ENCODE results near the gene SYNE2. TPM values are rescaled to one million over a fixed set of nuclear protein-coding genes. Genes with fewer than 3 reads are reported as not detected.

The SYNE2 gene
- total RNA-seq, 1 donor from 2014 or later: 105 TPM

- Histone ChIP-seq H3K79me2 (ENCODE audit: low read depth) (peaks cover 83% of the 10 kb centered on the region), H3K9ac (no peak overlapping the region), H3K4me3 (no peak overlapping the region), H2AFZ (replicated peaks) (no peak overlapping the region), H3K9me3 (ENCODE audit: low read depth) (no peaks in the 10 kb centered on the region), H3K4me1 (no peaks in the 10 kb centered on the region), H3K27ac (no peak overlapping the region), H4K20me1 (ENCODE audit: low read depth) (peaks cover 6% of the 10 kb centered on the region), H3F3A (ENCODE audit: low read depth) (no peaks in the 10 kb centered on the region), H3K27me3 (no peaks in the 10 kb centered on the region), H3K36me3 (no peaks in the 10 kb centered on the region), H3K4me2 (no peak overlapping the region)
- TF ChIP-seq CTCF (IDR thresholded peaks at IDR 0.05): no peak
- TF ChIP-seq EZH2phosphoT487 (IDR thresholded peaks at IDR 0.05): no peak
- no peak for TF ChIP-seq EZH2 (IDR thresholded peaks at IDR 0.05)
- Mint-ChIP-seq H3K36me3 (peaks cover 24% of the 10 kb centered on the region), H3K4me1 (peaks cover 4% of the 10 kb centered on the region), H3K27ac (no peak overlapping the region), H3K4me3 (no peak overlapping the region), H3K9me3 (peaks cover 27% of the 10 kb centered on the region), H3K27me3 (ENCODE audit: insufficient read depth, low read depth) (peaks cover 6% of the 10 kb centered on the region)
- no peak for DNase-seq (ENCODE audit: low spot score)
Measured at GRCh38 chr14:63901434-63902085, 48.8 kb downstream of the SYNE2 start.

DNA sequence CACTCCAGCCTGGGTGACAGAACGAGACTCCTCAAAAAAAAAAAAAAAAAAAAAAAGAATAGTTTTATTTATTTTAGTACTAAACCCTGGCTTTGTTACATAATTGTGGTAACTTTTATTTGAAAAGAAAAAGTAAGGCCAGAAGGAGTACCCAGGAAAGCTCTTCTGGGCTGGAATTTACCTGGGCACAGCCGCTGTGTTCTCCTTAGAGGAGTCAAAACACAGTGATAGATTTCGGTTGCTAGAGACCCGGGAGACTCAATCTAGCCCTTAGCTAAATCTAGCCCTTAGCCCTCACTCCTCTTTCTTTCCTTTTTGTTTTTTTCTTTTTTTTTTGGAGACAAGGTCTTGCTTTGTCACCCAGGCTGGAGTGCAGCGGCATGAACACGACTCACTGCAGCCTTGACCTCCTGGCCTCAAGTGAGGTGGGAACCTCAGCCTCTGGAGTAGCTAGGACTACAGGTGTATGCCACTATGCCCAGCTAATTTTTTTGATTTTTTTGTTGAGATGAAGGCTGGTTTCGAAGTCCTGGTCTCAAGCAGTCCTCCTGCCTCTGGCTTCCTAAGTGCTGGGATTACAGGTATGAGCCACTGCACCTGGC, 49.7 kb downstream of the SYNE2 start:
- H3K9ac ChIP-seq: no peak overlapping the region
- H3F3A ChIP-seq (ENCODE audit: low read depth): no peaks in the 10 kb centered on the region
- no peak overlapping the region for H3K27ac Mint-ChIP-seq
- no peak overlapping the region for H2AFZ ChIP-seq (replicated peaks)
- DNase-seq (ENCODE audit: low spot score): no peak
- H3K27me3 Mint-ChIP-seq (ENCODE audit: insufficient read depth, low read depth): peaks cover 3% of the 10 kb centered on the region
- H3K4me3 ChIP-seq: no peak overlapping the region
- H3K27me3 ChIP-seq: no peaks in the 10 kb centered on the region
- H3K79me2 ChIP-seq (ENCODE audit: low read depth): peaks cover 84% of the 10 kb centered on the region
- H3K4me2 ChIP-seq: no peak overlapping the region
- H3K4me3 Mint-ChIP-seq: no peak overlapping the region
- no peaks in the 10 kb centered on the region for H3K9me3 ChIP-seq (ENCODE audit: low read depth)
- H4K20me1 ChIP-seq (ENCODE audit: low read depth): peaks cover 9% of the 10 kb centered on the region
- H3K9me3 Mint-ChIP-seq: peaks cover 27% of the 10 kb centered on the region
- no peak overlapping the region for H3K27ac ChIP-seq
- peaks cover 24% of the 10 kb centered on the region for H3K36me3 Mint-ChIP-seq
- H3K4me1 Mint-ChIP-seq: peaks cover 4% of the 10 kb centered on the region
- no peaks in the 10 kb centered on the region for H3K36me3 ChIP-seq
- no peak for TF ChIP-seq CTCF (IDR thresholded peaks at IDR 0.05)
- no peak for TF ChIP-seq EZH2 (IDR thresholded peaks at IDR 0.05)
- no peak for TF ChIP-seq EZH2phosphoT487 (IDR thresholded peaks at IDR 0.05)
- no peaks in the 10 kb centered on the region for H3K4me1 ChIP-seq

GRCh38 chr14:63904724-63905123, 51.9 kb downstream of the SYNE2 start:
- H3K4me1 Mint-ChIP-seq: peaks cover under 1% of the 10 kb centered on the region
- Histone ChIP-seq H3F3A (ENCODE audit: low read depth) (no peaks in the 10 kb centered on the region), H3K27ac (no peak overlapping the region), H3K4me1 (no peaks in the 10 kb centered on the region), H3K9me3 (ENCODE audit: low read depth) (no peaks in the 10 kb centered on the region), H3K4me2 (no peak overlapping the region), H4K20me1 (ENCODE audit: low read depth) (peaks cover 20% of the 10 kb centered on the region), H3K4me3 (no peak overlapping the region), H2AFZ (replicated peaks) (no peak overlapping the region), H3K9ac (no peak overlapping the region), H3K79me2 (ENCODE audit: low read depth) (peaks cover 75% of the 10 kb centered on the region), H3K36me3 (no peaks in the 10 kb centered on the region), H3K27me3 (no peaks in the 10 kb centered on the region)
- DNase-seq (ENCODE audit: low spot score): no peak
- peaks cover 3% of the 10 kb centered on the region for H3K27me3 Mint-ChIP-seq (ENCODE audit: insufficient read depth, low read depth)
- H3K4me3 Mint-ChIP-seq: no peak overlapping the region
- no peak overlapping the region for H3K27ac Mint-ChIP-seq
- TF ChIP-seq EZH2 (IDR thresholded peaks at IDR 0.05): no peak
- no peak for TF ChIP-seq CTCF (IDR thresholded peaks at IDR 0.05)
- TF ChIP-seq EZH2phosphoT487 (IDR thresholded peaks at IDR 0.05): no peak
- peaks cover 20% of the 10 kb centered on the region for H3K36me3 Mint-ChIP-seq
- H3K9me3 Mint-ChIP-seq: peaks cover 27% of the 10 kb centered on the region

Measured in neural progenitor cell (in vitro differentiated cells).